NCI-H526 treated with DMSO at 0.1 percent for 48 hours (cell line): ENCODE results near the gene PPP6R2.
"Not testable (repeated sequence)": the region's sequence is repeated elsewhere in the genome, so short reads cannot be mapped to it uniquely, and the experiment has no call there.

Experiments
- DNase-seq: peaks from one replicate; lab custom pipeline; 2025; lab: John Stamatoyannopoulos, UW

PPP6R2 gene

GRCh38 chr22:50432131-50432876 is 89.2 kb downstream of the PPP6R2 start:
- DNase-seq: no peak

- DNase-seq: not testable (repeated sequence)
These were observed 89.9 kb downstream of the PPP6R2 start for GRCh38 chr22:50432877-50433510.

DNA sequence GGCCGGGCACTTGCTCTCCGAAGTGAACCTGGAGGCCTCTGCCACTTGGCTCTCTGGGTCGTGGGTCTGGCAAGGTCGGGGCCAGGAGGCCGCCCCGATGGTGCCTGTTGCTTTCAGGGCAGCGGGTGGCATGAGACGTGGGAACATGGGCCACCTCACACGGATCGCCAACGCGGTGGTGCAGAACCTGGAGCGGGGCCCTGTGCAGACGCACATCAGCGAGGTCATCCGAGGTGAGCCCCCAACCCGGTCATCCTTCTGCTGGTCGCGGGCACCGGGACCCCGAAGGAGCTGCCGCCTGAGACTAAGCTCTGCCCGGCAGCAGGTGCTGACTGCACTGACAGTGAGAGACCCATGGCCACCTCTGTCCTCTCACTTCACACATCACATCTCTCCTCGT is 91.7 kb downstream of the PPP6R2 start:
- DNase-seq: no peak

DNA sequence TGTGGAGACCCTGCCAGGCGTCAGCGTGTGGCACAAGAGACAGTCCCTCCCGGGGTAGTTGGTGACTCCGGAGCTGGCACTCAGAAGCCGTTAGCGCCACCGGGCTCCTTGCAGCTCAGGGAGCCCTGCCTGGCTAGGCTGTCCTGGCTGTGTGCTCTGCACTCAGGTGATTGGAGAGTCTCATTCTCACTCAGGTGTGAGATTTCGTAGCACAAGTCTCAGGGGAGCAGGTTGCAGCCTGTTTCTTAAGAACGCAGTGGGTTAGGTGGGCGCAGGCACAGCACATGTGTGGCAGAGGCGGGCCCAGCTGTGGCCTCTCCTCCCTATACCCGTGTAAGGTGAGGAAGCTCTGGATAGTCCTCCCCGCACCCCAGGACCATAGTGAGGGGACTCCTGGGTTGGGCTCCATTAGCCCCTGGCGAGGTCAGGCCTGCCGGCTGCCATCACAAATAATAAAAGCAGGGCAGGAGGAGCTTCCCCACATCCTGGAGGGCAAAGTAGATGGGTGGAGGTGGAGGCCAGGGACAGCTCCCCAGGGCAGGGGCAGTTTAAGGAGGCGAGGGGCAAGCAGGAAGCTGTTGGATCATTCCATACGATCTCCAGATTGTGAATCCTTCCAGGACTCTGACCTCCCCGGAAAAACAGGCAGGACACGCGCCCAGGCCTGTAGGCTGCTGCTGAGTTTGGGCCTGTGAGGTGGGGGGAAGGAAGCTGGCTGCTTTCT is 92.3 kb downstream of the PPP6R2 start:
- DNase-seq: no peak

- no peak for DNase-seq
These were observed 93.1 kb downstream of the PPP6R2 start for GRCh38 chr22:50436015-50436830.

- DNase-seq: no peak
These were observed 93.8 kb downstream of the PPP6R2 start for GRCh38 chr22:50436841-50437341.

GRCh38 chr22:50437511-50438304 is 94.6 kb downstream of the PPP6R2 start:
- no peak for DNase-seq

GRCh38 chr22:50438305-50439275 is 95.5 kb downstream of the PPP6R2 start:
- no peak for DNase-seq

GRCh38 chr22:50439314-50439870 is 96.3 kb downstream of the PPP6R2 start:
- DNase-seq: no peak

DNA sequence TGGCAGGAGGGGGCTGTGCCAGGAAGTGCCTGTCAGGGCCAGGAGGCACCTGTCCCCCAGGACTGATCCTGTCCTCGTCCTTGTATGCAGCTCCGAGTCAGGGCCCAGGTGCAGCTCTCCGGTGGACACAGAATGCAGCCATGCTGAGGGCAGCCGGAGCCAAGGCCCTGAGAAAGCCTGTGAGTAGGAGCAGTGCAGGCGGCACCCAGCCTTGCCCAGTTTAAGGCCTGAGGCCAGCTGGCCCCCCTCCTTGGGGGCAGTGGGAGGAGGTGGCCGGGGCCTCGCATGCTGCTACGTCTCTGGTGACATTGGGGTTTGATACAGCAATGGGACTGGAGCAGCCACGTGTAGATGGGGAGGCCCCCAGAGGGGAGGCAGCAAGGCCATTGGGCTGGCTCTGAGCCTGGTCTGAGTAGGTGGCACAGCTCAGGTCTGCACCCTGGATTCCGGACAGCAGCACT is 96.8 kb downstream of the PPP6R2 start:
- no peak for DNase-seq

GRCh38 chr22:50440544-50441249 is 97.6 kb downstream of the PPP6R2 start:
- DNase-seq: no peak

GRCh38 chr22:50441428-50441993 is 98.4 kb downstream of the PPP6R2 start:
- no peak for DNase-seq

DNA sequence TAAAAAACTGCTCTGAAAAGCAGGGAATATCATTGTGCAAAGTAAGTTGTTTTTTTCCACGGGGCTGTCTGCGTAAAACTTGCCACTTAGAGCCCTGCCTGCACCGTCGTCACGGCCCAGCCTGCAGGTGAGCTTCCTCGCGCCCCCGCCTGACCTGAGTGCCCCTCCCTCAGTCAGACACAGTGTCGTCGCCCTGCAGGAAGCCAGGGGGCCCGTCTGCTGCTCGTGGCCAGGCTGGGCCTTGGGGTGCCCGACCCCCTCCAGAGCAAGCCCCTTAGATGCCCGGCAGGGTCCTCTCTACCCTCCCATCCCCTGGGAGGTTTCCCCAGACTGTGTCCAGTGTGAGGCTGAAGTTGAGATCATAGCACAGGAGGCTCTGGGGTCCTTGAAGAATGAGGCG is 100.1 kb downstream of the PPP6R2 start:
- DNase-seq: no peak

- DNase-seq: no peak
These were observed 100.9 kb downstream of the PPP6R2 start for GRCh38 chr22:50443801-50444625.

DNA sequence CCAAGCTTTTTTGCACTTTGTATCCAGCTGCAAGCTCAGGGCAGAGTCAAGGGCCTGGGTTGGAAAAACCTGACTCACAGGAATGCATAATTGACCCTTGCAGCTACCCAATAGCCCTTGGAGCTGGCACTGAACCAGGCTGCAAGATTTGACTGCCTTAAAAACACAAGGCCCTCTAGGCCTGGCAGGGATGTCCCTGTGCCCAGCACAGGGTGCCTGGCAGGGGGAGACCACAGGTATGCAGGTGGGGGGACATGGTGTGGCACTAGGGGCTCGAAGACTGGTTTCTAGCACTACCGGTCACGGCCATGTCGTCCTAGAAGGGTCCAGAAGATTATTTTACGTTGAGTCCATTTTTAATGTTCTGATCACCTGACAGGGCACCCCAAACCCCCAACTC is 101.5 kb downstream of the PPP6R2 start:
- no peak for DNase-seq

DNA sequence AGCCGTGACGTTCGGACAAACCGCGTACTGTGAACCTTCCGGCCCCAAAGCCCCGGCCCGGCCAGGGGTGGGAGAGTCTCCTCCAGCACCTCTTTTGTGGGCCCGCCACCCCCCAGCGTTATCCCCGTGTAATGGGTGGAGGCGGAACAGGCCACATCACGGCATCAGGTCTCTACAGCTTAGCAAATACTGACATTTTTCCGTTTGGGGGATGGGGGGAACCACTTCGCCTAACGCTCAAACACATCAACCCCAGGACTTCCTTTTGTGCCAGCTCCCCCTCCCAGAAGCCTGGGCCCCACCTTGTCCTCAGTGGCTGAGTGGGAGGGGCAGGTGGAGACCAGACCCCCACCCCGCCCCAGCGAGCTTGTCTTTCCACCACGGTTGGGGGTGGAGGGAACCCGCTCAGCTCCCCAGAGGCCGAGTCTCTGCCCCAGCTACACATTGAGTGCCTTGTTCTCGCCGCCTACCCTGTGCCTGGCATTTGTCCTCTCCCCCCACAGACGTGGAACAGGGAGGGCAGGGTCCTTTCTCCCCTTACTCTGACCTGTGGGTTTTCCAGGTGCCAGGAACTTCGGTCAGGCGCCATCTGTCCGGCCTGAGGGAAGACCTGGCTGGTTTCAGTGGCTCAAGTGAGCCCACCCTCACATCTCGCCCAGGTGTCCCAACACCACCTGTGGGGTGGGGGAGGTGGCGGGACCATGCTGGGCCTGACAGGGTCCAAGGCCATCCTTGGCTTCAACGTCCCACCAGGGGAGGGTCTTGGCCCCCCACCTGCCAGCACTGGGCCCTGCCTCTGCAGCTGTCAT is 102.1 kb downstream of the PPP6R2 start:
- no peak for DNase-seq
